HG02938 (cell line): ENCODE data around the gene ASB15.

ENCODE experiments used
- ATAC-seq: cut with Tn5 transposase; IDR thresholded peaks from one replicate; pipeline ENCODE4 v1.9.1; 2021; ENCODE audit warnings: mild to moderate bottlenecking, moderate library complexity; ENCODE audit not compliant: unreplicated experiment

ASB15 gene

DNA sequence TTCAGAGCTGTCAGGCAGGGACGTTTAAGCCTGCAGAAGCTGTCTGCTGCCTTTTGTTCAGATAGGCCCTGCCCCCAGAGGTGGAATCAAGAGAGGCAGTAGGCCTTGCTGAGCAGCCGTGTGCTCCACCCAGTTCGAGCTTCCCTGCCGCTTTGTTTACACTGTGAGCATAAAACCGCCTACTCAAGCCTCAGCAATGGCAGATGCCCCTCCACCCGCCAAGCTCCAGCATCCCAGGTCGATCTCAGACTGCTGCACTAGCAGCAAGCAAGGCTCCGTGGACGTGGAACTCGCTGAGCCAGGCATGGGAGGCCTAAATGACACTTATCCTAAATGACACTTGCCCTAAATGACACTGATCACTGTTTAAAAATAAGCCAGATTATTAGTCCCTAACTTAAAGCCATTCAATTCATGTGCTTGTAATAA is 6.8 kb upstream of the ASB15 start:
- ATAC-seq: no peak

DNA sequence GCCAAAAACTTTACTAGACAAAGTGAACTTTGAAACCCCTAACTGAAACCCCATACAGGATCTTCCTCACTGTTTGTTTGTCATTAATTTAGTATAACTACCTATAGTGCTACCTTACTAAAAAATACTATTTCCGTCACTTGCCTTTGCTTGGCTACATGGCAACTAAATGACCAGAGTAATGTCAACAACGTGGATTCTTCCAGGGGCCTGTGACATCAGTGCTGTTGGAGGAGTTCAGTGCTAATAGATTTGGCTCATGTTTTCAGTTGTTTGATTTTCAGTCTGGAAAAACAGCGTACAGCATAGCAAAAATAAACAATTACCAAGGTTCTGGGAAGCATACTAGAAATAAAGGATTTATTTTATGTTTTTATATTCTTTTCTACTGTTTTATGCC is 3.0 kb upstream of the ASB15 start:
- no peak for ATAC-seq

DNA sequence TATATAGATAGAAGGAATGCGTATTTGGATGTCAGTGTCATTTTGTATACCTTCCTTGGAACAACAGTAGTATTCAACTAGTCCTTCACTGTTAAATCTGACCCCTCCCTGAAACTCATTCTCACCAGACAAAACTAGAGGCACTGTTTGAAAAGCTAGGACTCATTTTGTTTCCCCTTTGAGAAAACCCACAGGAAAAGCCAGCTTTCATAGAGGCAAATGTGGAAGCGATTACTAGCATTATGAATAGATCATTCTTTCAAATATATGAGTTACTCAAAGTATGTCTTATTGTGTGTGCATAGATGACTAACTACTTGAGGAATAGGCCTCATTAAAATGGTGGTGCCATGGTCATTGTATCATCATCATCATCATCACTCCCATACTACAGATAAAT is 1.9 kb upstream of the ASB15 start:
- ATAC-seq: no peak

GRCh38 chr7:123600876-123601275 is 745 bp upstream of the ASB15 start:
- no peak for ATAC-seq

GRCh38 chr7:123602648-123603047 is 1.0 kb downstream of the ASB15 start:
- no peak for ATAC-seq

GRCh38 chr7:123604739-123605138 is 3.1 kb downstream of the ASB15 start:
- ATAC-seq: no peak

DNA sequence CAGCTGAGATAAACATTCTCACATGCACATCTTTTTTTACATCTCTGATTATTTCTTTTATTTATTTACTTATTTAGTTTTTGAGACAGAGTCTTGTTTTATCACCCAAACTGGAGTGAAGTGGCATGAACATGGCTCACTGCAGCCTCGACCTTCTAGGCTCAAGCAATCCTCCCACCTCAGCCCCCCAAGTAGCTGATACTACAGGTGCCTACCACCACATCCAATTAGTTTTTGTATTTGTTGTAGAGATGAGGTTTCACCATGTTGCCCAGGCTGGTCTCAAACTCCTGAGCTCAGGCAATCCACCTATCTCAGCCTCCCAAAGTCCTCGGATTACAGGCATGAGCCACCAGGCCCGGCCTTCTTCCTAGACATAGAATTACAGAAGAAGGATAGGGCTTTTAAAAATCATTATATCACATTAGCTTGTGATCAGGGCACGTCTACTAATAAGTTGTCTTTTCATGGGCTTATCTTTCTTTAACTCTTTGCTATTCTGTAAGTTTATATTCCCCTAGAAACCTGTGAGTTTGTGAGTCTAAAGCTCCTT is 5.9 kb downstream of the ASB15 start:
- no peak for ATAC-seq

- ATAC-seq: no peak
These were observed 7.6 kb downstream of the ASB15 start for GRCh38 chr7:123608991-123609882.

GRCh38 chr7:123609883-123610239 is 8.2 kb downstream of the ASB15 start:
- no peak for ATAC-seq

- no peak for ATAC-seq
These were observed 10.4 kb downstream of the ASB15 start for GRCh38 chr7:123612024-123612423.

- no peak for ATAC-seq
These were observed 13.7 kb downstream of the ASB15 start for GRCh38 chr7:123615344-123615743.

- no peak for ATAC-seq
These were observed 14.6 kb downstream of the ASB15 start for GRCh38 chr7:123616223-123616622.

- no peak for ATAC-seq
These were observed 20.1 kb downstream of the ASB15 start for GRCh38 chr7:123621707-123622106.

DNA sequence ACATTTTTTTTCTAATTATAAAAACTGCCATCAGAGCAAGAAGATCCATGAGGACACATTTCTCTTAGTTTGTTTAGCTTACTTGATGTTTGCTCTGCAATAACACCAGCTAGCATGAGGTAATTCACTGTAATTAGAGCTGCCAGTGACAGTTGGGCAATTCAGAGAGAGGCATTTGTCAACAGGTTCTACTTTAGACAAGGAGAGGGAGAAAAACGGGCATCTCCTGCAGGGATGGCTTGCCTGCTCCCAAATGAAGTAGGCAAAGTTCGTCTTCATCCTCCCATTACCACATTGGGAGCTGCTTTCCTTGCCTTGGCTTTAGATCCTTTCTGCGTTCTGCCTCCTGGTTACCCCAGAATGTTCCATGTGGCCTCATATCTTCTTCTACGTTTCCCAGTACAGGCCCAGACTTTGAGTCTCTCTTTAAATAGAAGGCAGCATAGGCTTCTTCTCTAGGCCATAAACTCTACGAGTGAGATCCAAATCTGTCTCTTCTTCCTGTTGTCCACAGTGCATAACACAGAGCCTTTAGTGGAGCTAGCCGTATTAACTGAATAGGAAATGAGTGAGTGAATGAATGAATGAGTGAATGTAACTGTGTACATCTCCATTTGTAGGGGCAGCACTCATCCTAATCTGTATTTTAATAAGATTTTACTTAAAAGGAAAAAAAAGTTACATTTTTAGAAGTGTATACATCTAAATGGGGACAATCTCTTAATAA is 21.2 kb downstream of the ASB15 start:
- ATAC-seq: no peak

DNA sequence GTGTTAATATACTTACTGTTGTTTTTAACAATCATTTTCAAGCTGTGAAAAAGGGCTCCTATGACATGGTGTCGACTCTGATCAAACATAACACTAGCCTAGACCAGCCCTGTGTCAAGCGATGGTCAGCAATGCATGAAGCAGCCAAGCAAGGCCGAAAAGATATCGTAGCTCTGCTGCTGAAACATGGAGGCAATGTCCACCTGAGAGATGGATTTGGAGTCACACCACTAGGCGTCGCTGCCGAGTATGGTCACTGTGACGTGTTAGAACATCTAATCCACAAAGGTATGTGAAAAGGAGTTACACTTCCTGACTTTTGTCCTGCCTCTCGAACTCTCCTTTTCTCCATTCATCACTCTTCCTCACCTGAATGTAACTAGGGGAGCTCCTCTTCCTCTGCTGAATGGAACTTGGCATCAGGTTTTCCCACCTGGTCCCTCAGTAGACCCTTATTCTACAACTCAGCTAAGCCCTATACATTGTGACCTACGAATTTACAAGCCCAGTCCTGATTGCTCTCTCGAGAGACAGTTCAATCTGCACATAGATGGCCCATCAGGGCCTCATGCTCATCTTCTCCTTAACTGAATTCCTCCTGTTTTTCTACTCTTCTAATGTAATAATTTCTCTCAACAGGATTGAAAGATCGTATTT is 23.0 kb downstream of the ASB15 start:
- peak; percentile 87 for ATAC-seq

DNA sequence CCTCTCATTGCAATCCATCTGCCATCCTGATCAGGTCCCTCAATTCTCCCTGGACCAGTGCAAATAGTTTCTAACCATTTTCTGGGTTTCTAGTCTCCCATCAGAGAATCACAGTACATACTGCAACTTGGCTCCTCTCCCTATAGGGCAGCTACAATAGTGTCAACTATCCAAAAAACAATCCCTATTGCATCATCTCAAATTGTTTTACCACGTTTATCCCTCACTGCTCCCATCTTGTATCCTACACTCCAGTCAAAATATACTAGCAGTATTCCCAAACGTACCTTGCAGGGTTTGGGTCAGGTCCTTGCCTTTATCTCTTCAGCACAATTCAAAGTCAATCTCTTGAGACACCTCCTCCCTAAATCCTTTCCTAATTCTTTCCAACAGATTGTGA is 23.6 kb downstream of the ASB15 start:
- no peak for ATAC-seq

GRCh38 chr7:123627851-123628250 is 26.2 kb downstream of the ASB15 start:
- ATAC-seq: no peak

GRCh38 chr7:123628829-123629228 is 27.2 kb downstream of the ASB15 start:
- ATAC-seq: no peak

DNA sequence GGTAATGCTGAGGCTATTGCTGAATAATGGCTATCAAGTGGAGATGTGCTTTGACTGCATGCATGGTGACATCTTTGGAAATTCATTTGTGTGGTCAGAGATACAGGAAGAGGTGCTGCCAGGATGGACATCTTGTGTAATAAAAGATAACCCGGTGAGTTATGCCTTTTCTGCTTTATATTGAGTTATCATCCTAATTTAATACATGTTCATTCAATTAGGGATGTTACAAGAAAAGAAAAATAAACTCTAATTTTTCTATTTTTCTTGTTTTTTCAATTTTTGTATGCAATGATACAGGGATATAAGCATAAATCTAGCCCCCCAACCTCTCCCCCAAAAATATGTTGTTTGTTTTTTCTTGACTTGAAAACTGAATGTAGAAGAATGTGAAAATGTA is 27.7 kb downstream of the ASB15 start:
- no peak for ATAC-seq

DNA sequence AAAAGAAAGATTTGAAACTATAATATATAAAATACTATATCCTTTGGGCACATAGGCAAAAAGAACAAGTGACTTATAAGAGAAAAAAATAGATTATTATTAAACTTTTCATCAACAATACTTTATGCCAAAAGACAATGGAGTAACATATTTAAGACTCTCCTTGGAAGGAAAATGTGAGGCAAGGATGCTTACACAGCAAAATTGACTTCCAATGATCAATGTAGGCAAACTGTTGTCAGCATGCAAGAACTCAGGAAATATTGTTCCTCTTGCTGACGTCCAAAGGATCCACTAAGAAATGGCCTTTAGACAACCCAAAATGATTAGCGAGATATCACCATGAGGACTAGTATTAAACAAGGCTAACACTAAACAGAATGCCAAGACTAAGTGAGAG is 31.2 kb downstream of the ASB15 start:
- no peak for ATAC-seq

DNA sequence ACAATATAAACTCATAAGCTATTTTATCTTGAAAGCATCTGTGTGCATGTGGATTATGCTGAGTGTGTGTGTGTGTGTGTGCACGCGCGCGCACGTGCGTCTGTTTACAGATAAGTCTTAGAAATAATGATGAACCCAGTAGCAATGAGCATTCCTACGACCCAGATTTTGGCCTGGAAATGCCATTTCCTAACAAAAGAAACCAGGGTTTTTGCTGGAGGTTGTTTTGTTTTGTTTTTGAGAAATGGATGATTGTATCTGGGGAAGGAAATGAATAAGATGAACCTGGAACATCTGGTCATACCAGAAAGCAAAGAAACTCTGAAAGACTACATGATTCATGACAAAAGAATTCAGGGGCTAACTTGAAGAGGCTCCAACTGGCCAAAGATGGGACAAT is 31.9 kb downstream of the ASB15 start:
- ATAC-seq: no peak
